Measurements from ENCODE around the gene TMEM141.

DNA sequence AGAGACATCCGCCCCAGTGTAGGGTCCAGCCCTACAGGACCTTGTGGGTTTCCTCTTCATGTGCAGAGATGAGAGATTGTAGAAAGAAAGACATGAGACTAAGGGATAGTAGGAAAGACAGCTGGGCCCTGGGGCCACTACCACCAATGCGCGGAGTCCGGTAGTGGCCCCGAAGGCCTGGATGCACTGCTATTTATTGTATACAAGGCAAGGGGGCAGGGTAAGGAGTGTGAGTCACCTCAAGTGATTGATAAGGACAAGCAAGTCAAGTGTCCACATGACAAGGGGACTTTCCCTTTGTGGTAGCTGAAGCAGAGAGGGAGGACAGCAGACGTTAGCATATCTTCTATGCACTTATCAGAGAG lies 6.2 kb upstream of the TMEM141 start:
- TF ChIP-seq EZH2 (IDR thresholded peaks at IDR 0.05; ENCODE audit: borderline replicate concordance, low read depth, low read length, severe bottlenecking), result no peak
- TF ChIP-seq, protein P1, sequence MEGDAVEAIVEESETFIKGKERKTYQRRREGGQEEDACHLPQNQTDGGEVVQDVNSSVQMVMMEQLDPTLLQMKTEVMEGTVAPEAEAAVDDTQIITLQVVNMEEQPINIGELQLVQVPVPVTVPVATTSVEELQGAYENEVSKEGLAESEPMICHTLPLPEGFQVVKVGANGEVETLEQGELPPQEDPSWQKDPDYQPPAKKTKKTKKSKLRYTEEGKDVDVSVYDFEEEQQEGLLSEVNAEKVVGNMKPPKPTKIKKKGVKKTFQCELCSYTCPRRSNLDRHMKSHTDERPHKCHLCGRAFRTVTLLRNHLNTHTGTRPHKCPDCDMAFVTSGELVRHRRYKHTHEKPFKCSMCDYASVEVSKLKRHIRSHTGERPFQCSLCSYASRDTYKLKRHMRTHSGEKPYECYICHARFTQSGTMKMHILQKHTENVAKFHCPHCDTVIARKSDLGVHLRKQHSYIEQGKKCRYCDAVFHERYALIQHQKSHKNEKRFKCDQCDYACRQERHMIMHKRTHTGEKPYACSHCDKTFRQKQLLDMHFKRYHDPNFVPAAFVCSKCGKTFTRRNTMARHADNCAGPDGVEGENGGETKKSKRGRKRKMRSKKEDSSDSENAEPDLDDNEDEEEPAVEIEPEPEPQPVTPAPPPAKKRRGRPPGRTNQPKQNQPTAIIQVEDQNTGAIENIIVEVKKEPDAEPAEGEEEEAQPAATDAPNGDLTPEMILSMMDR (IDR thresholded peaks at IDR 0.05; ENCODE audit: extremely low read depth in 1 of 2, insufficient read depth in 1 of 2, low read depth in 1 of 2, low read length in 2 of 2), result no peak
- no peak for TF ChIP-seq POLR2A (IDR thresholded peaks at IDR 0.05; ENCODE audit: low read depth, low read length)
- TF ChIP-seq, protein P2, sequence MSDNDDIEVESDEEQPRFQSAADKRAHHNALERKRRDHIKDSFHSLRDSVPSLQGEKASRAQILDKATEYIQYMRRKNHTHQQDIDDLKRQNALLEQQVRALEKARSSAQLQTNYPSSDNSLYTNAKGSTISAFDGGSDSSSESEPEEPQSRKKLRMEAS (IDR thresholded peaks at IDR 0.05; ENCODE audit: insufficient read depth, insufficient read length), result no peak
- TF ChIP-seq POLR2AphosphoS5 (IDR thresholded peaks at IDR 0.05; ENCODE audit: insufficient read depth, low read depth, low read length), result no peak

Data from endothelial cell of umbilical vein (primary cell).